WTC11 (cell line): ENCODE data around the gene MAEA. TPM values are rescaled to one million over a fixed set of nuclear protein-coding genes. Genes with fewer than 3 reads are reported as not detected.

Source experiments
- ATAC-seq: fragments of 200-7000 bp; cut with Tn5 transposase; 2 replicates; pipeline ENCODE4 v1.10.0; 2021; ENCODE audit warnings: mild to moderate bottlenecking, moderate library complexity
- CTCF ChIA-PET: fragments of 300-600 bp; sonication (Branson Sonifier 250); formaldehyde crosslinking; loops from one replicate; lab custom pipeline; 2021; ENCODE audit warnings: antibody characterized with exemption; lab: Charles Lee
- POLR2A ChIA-PET: fragments of 350-600 bp; sonication (Branson Sonifier 250); formaldehyde crosslinking; loops from one replicate; lab custom pipeline; 2021; ENCODE audit warnings: antibody characterized with exemption; lab: Charles Lee
- DNase-seq: peaks from one replicate; pipeline ENCODE4 v3.0.0; 2021; ENCODE audit warnings: low spot score
- H3K27ac Mint-ChIP-seq: 2 replicates; pipeline ENCODE4 v1.8.0; 2021; ENCODE audit warnings: mixed read lengths
- H3K27me3 Mint-ChIP-seq: 2 replicates; pipeline ENCODE4 v1.8.0; 2021; ENCODE audit warnings: low read depth, mild to moderate bottlenecking, moderate library complexity, mixed read lengths
- H3K36me3 Mint-ChIP-seq: 2 replicates; pipeline ENCODE4 v1.8.0; 2021; ENCODE audit warnings: mixed read lengths
- H3K4me1 Mint-ChIP-seq: 2 replicates; pipeline ENCODE4 v1.8.0; 2022; ENCODE audit warnings: mixed read lengths
- H3K4me3 Mint-ChIP-seq: 2 replicates; pipeline ENCODE4 v1.8.0; 2021; ENCODE audit warnings: mild to moderate bottlenecking, moderate library complexity, mixed read lengths
- H3K9me3 Mint-ChIP-seq: 2 replicates; pipeline ENCODE4 v1.8.0; 2021; ENCODE audit warnings: mixed read lengths
- CDX4 ChIP-seq: fragments of 250-450 bp; sonication (Bioruptor Pico); IDR thresholded peaks from 2 replicates; pipeline ENCODE4 v1.9.0; 2021; ENCODE audit warnings: moderate library complexity, mild to moderate bottlenecking, inconsistent platforms, borderline replicate concordance
- CTCF ChIP-seq: fragments of 200-600 bp; IDR thresholded peaks from 2 replicates; pipeline ENCODE4 v1.8.0; 2022; ENCODE audit warnings: antibody characterized with exemption
- E2F4 ChIP-seq: sonication (generic); formaldehyde crosslinking; IDR thresholded peaks from 2 replicates; pipeline ENCODE4 v1.8.1; 2022; ENCODE audit warnings: low read depth, mild to moderate bottlenecking, moderate library complexity, missing genetic modification reagents, borderline replicate concordance
- ERG ChIP-seq: fragments of 250-450 bp; sonication (Bioruptor Pico); IDR thresholded peaks from 2 replicates; pipeline ENCODE4 v1.8.0; 2021; ENCODE audit warnings: mild to moderate bottlenecking
- FOXJ3 ChIP-seq: sonication (generic); formaldehyde crosslinking; IDR thresholded peaks from 2 replicates; pipeline ENCODE4 v1.9.0; 2021; ENCODE audit warnings: missing genetic modification reagents, mild to moderate bottlenecking, borderline replicate concordance
- IRF1 ChIP-seq: sonication (generic); formaldehyde crosslinking; IDR thresholded peaks from 2 replicates; pipeline ENCODE4 v1.8.0; 2023; ENCODE audit warnings: missing genetic modification reagents
- OVOL2 ChIP-seq: fragments of 250-450 bp; sonication (Bioruptor Pico); IDR thresholded peaks from 2 replicates; pipeline ENCODE4 v1.9.0; 2021; ENCODE audit warnings: mild to moderate bottlenecking, borderline replicate concordance
- RORB ChIP-seq: fragments of 250-450 bp; sonication (Bioruptor Pico); IDR thresholded peaks from 2 replicates; pipeline ENCODE4 v1.9.0; 2021; ENCODE audit warnings: mild to moderate bottlenecking
- USF2 ChIP-seq: sonication (generic); formaldehyde crosslinking; IDR thresholded peaks from 2 replicates; pipeline ENCODE4 v1.8.1; 2023; ENCODE audit warnings: mild to moderate bottlenecking, missing genetic modification reagents, moderate library complexity
- ZNF263 ChIP-seq: sonication (generic); formaldehyde crosslinking; IDR thresholded peaks from 2 replicates; pipeline ENCODE4 v1.8.1; 2022; ENCODE audit warnings: low read depth, mild to moderate bottlenecking, moderate library complexity, missing genetic modification reagents
- ZNF423 ChIP-seq: fragments of 250-450 bp; sonication (Bioruptor Pico); IDR thresholded peaks from 2 replicates; pipeline ENCODE4 v2.1.2; 2022; ENCODE audit warnings: mild to moderate bottlenecking, moderate library complexity
- ZNF425 ChIP-seq: fragments of 250-450 bp; sonication (Bioruptor Pico); conservative IDR thresholded peaks from 2 replicates; pipeline ENCODE4 v1.9.0; 2021; ENCODE audit warnings: mild to moderate bottlenecking
- total RNA-seq: library from RNA; stranded (reverse); gene quantifications from 3 replicates; pipeline ENCODE4 v1.2.3, GENCODE V29; 2021

MAEA gene
- total RNA-seq, 1 experiment from 2014 or later = 86.9 TPM

- TF ChIP-seq CTCF (no peak), CDX4 (CRISPR knock-in tag) (no peak), E2F4 (CRISPR knock-in tag) (no peak), OVOL2 (CRISPR knock-in tag) (no peak), ZNF425 (CRISPR knock-in tag) (no peak), ZNF423 (CRISPR knock-in tag) (no peak), FOXJ3 (CRISPR knock-in tag) (no peak)
- TF ChIP-seq, all 79 proteins: peak for 0
- DNase-seq (no peak), ATAC-seq (no peak)
- Mint-ChIP-seq H3K36me3 (peaks cover 53% of the 10 kb centered on the region), H3K9me3 (no peaks in the 10 kb centered on the region), H3K4me1 (no peaks in the 10 kb centered on the region), H3K4me3 (no peak overlapping the region), H3K27ac (peak overlapping the region; percentile 42), H3K27me3 (no peaks in the 10 kb centered on the region)
- ChIA-PET POLR2A (no interaction called here), CTCF (no interaction called here)
Observed at GRCh38 chr4:1337376-1337831, 47.7 kb downstream of the MAEA start.

- TF ChIP-seq USF2 = no peak
- no peak for TF ChIP-seq ERG (CRISPR knock-in tag)
- TF ChIP-seq RORB (CRISPR knock-in tag) = no peak
- TF ChIP-seq ZNF263 = no peak
- no peak for TF ChIP-seq IRF1
- no peaks in the 10 kb centered on the region for H3K9me3 Mint-ChIP-seq
- H3K4me3 Mint-ChIP-seq = no peak overlapping the region
- no peak for DNase-seq
- H3K27ac Mint-ChIP-seq = peak overlapping the region; percentile 42; the same call in 1 of the 2 replicates
- no peaks in the 10 kb centered on the region for H3K27me3 Mint-ChIP-seq
- CTCF ChIA-PET = no interaction called here
- ATAC-seq = no peak
- POLR2A ChIA-PET = no interaction called here
- peaks cover 51% of the 10 kb centered on the region for H3K36me3 Mint-ChIP-seq
- H3K4me1 Mint-ChIP-seq = no peaks in the 10 kb centered on the region
Observed at GRCh38 chr4:1337951-1338751, 48.5 kb downstream of the MAEA start.
